Stimulated activated naive CD8-positive, alpha-beta T cell treated with anti-CD3 and anti-CD28 coated beads, Interleukin-15, Interleukin-2, amounts not matched to agents 100 U/mL and 50 U/mL, for 24 hours (primary cell): ENCODE data around the gene ELK3.

Experiments
- ATAC-seq: fragments of 150-1000 bp; cut with Tn5 transposase; one replicate; pipeline ENCODE4 v1.10.0; 2021
- DNase-seq: peaks from one replicate; pipeline ENCODE4 v3.0.0; 2021

Gene ELK3

DNA sequence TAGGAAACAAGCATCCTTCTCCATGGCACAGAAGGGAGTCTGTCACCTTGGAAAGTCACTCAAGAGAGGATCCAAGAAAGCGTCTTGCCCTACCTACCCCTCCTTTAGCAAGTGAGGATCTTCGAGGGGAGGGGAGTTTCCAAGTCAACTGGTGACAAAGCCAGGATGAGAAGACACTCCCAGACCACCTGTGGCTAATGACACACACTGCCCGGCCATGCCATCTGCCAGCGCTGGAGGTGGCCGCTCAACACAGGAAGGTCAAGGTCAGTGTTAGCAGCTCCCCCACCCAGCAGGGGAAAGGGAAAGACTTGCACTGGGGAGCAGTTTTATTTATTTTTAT is 41.3 kb downstream of the ELK3 start:
- no peak for DNase-seq
- no peak for ATAC-seq

DNA sequence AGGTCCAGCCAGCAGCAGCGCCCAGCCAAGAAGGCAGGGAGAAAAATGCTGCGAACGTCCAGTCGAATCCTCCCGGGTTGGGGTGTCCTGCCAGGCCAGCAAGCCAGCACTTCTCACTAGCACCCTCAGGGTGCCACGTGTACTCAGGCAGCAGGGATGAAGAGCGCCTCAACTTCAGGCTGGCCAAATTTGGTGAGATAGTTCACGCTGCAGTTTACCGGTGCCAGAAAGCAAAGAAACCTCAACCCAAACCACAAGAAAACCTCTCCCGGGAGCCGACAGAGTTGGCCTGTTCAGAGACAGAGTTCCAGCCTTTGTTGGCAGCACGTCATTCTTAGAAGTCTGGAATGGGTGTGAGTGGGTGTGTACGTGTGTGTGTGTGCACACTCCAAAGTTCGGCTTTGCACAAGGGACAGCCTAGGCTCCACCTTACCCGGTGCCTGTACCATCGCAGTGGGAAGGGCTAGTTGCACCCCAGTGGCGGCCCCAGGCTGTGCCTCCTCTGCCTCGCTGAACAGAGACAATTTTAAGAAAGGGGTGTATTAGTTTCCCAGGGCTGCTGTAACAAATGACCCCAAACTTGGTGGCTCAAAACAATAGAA is 42.1 kb downstream of the ELK3 start:
- DNase-seq (no peak), ATAC-seq (peak; percentile 24)

DNA sequence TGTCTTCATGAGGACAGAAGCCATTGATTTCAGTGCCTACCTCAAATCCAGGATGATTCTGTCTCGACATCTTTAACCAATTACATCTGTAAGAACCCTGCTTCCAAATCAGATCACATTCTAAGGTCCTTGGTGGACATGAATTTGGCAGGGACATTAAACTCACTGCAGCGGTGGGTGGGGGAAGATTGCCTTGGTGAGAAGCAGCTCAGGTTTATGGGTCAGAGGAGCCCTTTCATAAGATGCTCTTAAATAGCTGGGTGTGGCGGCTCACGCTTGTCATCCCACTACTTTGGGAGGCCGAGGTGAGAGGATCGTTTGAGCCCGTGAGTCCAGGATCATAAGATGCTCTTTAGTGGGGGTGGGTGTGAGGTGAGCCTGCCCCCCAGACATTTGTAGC is 42.9 kb downstream of the ELK3 start:
- no peak for ATAC-seq
- no peak for DNase-seq

GRCh38 chr12:96237465-96238077 is 43.4 kb downstream of the ELK3 start:
- DNase-seq, result peak; percentile 60
- peak; percentile 76 for ATAC-seq

DNA sequence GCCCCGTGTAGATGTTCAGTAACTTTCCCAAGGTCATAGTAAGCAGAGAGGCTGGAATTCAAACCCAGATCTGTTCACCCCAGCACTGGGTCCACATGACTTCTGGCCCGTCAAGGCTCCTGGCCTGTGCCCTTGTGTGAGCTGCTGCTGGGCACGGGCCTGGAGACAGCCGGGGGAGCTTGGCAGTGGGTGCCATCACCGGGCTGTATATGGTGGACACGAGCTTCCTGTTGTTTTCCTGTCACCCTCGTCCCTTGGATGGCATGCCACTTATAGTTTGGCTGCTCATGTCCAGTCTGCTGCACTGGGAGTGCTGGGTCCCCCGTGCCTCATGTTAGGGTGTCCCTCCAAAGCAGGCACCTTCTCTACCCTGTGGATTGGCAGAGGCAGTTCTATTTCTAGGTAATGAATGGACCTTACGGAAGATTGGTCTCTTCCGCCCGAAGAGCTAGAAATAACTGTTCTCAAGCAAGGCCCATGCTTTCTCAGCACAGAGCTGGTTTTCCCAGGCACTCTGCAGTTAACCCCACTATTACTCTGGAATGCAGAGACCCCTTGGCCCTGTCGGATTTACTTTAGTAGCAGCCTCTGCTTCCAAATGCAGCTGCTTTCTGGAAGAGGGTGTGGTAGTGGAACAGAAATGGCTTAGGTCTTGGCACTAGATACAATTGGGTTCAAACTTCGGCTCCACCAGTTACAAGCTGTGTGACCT is 44.3 kb downstream of the ELK3 start:
- ATAC-seq (no peak), DNase-seq (no peak)

- ATAC-seq, result no peak
- no peak for DNase-seq
Measured at GRCh38 chr12:96239711-96240635, 45.8 kb downstream of the ELK3 start.

DNA sequence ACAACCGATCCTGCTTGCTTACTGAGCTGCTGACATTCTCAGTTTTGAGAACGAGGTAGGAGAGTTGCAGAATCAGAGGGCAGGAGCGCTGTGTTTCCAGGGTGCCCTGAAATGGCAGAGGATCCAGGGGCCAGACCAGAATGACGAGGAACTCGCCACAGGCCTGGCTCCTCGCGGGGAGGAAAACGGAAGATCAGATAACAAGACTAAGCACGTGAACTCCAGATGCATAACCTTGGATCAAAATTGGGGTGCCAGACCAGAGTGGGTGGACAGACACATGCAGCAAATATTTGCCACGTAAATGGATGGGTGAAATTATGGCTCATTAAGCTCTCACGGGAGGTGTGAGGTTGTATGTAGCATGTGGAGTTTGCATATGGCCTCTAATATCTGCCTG is 46.5 kb downstream of the ELK3 start:
- no peak for DNase-seq

DNA sequence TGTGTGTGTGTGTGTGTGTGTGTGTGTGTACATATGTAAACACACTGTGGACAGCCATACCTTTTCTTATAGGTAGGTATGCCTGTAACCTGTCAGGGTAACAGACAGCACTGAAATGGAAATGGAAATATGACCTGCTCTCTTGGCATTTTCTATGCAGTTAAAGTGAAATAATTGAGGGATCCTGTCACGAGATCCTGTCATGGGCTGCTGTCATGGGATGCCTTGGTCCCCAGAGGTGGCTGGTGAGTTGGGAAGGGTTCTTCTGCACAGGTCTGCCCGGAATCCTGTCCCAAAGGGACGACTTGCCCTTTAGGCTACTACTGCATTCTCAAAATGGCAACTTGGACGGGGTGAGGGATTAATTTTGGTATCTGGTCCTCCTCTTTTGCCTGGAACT is 47.3 kb downstream of the ELK3 start:
- no peak for ATAC-seq
- DNase-seq, result no peak

More for the DNA sequence above, 46.5 kb downstream of the ELK3 start:
- no peak for ATAC-seq

DNA sequence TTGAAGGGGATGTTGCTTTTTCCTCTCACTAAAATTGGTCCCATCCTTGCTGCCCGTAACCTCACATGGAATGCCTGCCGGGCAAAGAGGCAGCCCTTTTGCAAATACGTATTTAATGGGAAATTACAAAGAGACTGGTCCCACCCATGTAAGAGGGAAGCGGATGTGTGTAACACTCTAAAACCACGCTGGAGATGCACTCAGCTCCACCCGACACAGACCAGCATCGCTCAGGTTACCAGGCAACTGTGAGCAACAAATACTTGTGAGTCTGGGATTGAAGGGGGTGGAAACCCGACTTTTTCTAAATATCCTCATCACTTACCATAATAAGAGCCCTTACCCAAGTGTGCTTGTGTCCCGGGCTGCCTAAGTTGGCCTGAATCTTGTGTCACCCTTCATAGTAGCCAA is 47.7 kb downstream of the ELK3 start:
- DNase-seq (peak; percentile 39), ATAC-seq (peak; percentile 80)

DNA sequence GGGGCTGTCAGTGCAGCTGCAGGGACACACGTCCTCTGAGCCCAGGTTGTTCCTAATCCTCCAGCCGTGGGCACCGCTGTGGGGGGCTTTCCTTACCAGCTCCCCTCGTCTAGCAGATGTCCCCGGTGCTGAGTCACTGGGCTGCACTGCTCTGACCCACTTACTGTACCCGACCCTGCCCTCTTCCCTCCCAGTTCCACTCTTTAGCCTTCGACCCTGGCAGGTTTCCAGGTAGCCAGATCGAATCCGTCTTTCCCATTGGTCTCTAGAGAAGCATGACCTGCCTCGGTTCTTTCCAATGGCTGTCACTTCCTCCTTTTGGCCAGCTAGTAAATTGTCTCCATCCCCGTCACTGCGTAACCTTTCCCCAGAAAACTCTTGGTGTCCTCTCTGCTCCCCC is 48.4 kb downstream of the ELK3 start:
- DNase-seq (no peak), ATAC-seq (no peak)

- ATAC-seq, result no peak
- no peak for DNase-seq
Measured at GRCh38 chr12:96244826-96245225, 50.7 kb downstream of the ELK3 start.

GRCh38 chr12:96246926-96247505 is 52.8 kb downstream of the ELK3 start:
- ATAC-seq, result no peak
- DNase-seq, result no peak

- DNase-seq (peak; percentile 24), ATAC-seq (peak; percentile 82)
Measured at GRCh38 chr12:96247563-96247962, 53.4 kb downstream of the ELK3 start.

GRCh38 chr12:96248136-96248931 is 54.2 kb downstream of the ELK3 start:
- ATAC-seq (no peak), DNase-seq (no peak)

- ATAC-seq (no peak), DNase-seq (no peak)
Measured at GRCh38 chr12:96249196-96250118, 55.3 kb downstream of the ELK3 start.

GRCh38 chr12:96250119-96250685 is 56.0 kb downstream of the ELK3 start:
- no peak for ATAC-seq
- no peak for DNase-seq

DNA sequence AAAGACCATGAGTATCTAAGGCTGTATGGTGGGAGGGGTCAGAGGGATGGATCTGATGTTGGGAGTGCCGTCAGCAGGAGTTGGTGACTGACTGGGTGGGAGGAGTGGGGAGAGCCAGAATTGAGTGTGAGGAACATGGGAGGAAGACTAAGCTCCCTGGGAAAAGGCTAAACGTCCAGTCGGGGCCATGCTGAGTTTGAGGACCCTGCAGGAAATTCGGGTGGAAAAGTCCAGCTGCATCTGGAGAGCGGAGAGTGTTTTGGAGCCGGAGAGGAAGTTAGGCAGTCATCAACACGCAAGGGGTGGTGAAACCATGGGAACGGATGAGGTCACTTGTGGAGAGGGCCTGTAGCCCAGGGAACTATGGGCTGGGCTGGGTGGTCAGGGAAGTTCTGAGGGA is 60.9 kb downstream of the ELK3 start:
- DNase-seq (no peak), ATAC-seq (no peak)

GRCh38 chr12:96256672-96257361 is 62.6 kb downstream of the ELK3 start:
- DNase-seq, result no peak
- no peak for ATAC-seq

GRCh38 chr12:96257550-96258103 is 63.5 kb downstream of the ELK3 start:
- ATAC-seq, result no peak
- no peak for DNase-seq
